GM18861 (cell line): ENCODE measurements around the gene GLTP.
"Not testable (repeated sequence)": the region's sequence is repeated elsewhere in the genome, so short reads cannot be mapped to it uniquely, and the experiment has no call there.

Experiments
- ATAC-seq: cut with Tn5 transposase; IDR thresholded peaks from one replicate; pipeline ENCODE4 v1.9.1; 2021; ENCODE audit not compliant: unreplicated experiment

GLTP gene

DNA sequence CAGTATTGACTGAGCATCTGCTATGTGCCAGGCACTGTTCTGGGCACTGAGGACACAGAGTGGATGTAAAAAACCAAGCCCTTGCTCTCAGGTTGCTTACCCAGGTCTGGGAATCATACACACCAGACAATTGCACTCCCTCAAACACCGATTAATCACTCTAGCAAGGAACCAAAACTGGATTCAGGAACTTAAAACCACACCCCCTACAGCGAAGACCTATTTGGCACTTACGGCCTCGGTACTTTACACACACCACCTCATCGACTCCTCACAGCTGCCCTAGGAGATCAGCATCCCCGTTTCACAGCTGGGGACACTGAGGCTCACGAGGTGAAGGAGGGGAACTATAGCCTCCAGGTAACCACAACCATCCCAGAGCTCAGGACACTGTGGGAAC lies 1.6 kb downstream of the GLTP start:
- ATAC-seq = no peak

GRCh38 chr12:109878247-109878625 lies 2.1 kb downstream of the GLTP start:
- ATAC-seq = no peak

DNA sequence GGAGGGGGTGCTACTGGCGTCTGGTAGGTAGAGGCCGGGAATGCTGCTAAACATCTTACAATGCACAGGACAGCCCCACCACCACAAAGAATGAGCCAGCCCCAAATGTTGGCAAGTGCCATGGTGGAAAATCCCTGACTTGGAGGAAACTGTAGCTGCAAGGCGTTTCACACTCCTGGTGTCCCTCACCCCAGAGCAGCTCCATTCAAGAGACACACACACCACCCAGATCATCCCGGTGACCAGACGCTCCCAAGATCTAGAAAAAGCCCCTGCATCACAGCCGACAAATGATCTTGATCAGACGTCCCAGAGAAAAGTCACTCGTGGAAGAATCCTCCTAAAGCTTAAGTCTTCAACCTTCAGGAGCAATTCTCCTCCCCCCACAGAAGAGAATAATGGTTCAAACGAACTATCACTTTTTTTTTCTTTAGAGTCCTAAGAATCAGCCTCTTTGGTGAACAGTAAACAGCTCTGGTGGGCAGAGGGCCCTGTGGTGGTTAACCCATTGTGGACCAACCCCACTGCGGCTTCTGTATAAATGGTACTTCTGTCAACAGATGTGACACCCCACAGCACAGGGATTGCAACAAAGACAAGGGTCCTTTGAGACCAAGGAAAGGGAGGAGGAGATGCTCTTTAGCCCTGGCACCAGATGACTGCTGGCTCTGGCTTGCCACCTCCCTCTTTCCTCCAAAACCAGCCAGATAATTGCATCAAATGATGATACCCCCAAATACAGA lies 2.7 kb downstream of the GLTP start:
- no peak for ATAC-seq

DNA sequence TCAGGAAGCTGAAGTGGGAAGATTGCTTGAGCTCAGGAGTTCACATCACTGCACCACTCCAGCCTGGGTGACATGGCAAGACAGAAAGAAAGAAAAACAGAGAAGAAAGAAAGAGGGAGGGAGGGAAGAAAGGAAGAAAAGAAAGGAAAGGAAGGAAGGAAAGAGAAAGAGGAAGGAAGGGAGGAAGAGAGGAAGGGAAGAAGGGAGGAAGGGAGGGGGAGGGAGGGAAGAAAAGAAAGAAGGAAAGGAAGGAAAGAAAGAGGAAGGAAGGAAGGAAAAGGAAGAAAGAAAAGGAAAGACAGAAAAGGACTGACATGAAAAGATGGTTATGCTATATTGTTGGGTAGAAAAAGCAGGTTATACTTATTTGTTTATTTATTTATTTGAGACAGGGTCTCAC lies 3.9 kb downstream of the GLTP start:
- no peak for ATAC-seq

- no peak for ATAC-seq
Measured at GRCh38 chr12:109875572-109876131, 4.7 kb downstream of the GLTP start.

DNA sequence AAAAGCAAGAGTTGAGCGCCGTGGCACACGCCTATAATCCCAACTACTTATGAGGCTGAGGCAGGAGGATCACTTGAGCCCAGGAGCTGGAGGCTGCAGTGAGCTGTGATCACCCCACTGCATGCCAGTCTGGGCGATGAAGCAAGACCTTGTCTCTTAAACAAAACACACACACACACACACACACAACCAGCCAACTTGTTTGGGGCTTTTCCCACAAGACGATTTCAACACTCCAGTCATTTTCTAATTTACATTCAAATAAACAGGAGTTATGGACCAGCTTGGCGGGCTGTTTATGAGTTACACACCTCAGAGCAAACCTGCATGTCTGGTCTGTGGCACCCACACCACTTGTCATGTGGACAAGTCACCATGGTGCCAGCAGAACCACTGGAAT lies 6.7 kb downstream of the GLTP start:
- no peak for ATAC-seq

DNA sequence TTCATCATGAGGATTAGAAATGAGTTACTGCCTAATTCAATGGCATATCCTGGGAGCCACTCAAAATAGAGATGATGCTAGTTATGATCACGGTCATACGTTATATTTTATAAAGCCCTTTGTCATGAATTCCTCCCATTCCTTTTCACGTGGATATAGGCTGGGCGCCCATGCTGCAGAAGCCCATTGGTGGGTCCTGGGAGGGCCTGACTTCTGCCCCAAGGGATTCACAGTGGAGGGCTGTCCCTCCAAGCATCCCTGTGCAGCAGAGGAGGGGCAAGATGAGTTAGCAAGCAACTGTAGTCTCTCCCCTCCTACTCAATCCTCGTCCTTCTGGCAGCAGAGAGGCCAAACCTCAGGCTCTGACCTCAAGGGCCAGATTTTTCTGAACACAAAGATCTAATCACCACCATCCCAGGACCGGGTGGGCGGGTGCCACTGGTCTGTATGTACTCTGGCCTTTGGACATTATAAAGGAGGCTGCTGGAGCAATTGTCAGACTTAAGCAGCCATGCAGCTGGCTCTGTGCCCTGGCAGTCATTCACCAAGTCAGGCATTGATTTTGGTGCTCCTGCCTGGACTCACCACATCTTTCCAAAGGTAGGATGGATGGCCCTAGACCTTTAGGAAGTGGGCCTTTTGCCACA lies 8.6 kb downstream of the GLTP start:
- no peak for ATAC-seq

DNA sequence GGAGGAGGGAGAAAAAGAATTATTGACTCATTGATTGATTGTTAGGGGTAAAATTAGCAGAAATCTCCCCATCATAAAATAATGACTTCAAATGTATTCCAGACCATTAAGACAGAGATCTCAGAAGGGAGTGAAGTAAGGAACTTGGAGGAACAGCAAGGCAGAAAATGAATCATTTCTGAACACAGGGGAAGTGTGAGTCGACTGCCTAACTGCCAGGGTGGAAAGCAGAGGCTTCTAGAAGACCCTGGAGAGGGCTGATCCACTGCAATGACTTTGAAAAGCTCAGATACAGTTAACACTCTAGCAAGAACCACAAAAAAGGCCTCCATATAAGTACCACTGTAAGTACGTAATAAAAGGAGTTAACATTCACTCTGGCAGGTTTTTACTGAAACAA lies 9.7 kb downstream of the GLTP start:
- no peak for ATAC-seq

DNA sequence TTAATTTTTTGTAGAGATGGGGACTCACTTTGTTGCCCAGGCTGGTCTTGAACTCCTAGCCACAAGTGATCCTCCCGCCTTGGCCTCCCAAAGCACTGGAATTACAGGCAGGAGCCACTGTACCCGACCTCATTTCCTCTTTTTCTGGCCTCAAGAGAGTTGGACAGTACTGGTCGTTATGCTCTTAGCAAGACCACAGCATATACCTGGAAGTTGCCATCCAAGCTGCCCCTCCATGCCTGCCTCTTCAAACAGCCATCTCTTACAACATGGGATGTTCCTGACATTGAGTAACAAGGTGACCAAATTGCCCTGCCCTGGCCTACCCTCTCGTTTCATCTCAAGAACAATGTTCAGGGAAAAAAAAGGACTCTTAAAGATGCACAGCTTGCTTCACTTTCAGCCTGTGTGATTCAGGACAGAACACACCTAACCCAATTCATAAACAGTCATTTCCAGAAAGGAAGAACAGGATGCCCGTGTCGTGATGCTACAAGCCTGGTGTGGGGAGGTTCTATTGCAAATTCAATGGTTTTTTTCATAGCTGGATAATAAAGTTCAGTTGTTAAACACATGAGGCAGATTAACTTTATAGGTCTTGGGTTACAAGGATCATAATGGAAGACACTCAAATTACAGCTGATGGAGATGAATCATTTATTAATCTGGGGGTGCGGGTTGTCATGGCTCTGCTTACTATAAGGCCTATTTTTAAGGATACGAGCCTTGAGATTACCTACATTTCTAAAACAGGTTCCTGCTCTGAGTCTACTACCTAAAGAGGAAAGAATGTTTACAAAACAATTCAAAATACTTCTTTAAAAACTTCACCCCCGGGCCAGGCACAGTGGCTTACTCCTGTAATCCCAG lies 11.9 kb downstream of the GLTP start:
- ATAC-seq = no peak

DNA sequence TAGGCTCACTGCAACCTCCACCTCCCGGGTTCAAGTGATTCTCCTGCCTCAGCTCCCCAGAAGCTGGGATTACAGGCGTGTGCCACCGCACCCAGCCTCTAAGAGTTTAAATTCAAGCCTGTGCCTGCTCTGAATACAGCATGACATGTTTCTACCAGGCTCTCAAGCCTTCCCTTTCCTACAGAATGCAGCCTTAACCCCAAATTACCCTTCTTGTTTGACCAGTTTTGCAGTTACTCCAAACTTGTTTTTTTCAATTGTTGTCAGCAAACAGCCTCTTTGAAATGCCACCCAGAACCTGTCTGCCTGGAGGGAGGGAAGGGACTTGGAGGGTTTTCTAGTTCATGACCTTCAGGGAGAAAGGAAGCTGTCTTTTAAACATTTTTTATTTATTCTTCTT lies 15.4 kb downstream of the GLTP start:
- ATAC-seq = no peak

DNA sequence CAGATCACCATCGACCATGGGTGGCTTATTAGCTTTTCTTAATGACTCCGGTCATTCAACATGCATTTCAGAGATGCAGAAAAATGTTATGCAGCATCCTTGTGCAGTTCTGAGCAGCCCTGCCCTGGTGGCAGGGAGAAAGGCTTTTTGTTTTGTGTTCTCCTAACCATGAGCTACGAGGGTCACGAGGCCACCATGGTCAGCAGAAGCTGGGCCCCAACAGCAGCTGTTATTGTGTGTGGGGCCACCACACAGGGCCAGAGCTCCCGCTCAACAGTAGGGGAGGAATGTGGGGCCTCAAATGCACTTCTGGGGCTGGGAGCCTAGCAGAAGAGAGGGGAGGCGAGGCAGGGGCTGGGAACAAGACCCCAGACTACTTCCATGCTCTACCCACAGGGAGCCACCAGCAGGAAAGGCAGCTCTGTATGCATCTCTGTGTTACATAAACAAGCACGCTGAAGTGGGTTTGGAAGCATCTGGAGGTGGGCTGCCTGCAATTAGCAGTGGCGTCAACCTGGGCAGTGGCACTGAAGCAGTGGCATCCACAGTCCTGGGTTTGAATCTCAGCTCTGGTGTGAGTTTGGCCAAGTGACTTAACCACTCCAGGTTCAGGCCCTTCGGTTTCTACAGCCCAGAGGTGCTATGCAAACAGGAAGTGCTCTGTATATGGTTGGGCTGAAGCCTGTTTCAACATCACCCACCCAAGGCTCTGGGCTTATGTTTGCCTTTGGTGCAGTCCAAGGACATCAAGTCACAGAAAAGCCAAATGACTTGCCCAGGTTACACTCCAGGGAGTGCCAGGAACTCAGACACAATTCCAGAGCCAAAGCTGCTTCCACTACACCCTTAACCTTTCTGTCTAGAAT lies 16.3 kb downstream of the GLTP start:
- no peak for ATAC-seq

GRCh38 chr12:109862491-109862890 lies 17.9 kb downstream of the GLTP start:
- not testable (repeated sequence) for ATAC-seq

DNA sequence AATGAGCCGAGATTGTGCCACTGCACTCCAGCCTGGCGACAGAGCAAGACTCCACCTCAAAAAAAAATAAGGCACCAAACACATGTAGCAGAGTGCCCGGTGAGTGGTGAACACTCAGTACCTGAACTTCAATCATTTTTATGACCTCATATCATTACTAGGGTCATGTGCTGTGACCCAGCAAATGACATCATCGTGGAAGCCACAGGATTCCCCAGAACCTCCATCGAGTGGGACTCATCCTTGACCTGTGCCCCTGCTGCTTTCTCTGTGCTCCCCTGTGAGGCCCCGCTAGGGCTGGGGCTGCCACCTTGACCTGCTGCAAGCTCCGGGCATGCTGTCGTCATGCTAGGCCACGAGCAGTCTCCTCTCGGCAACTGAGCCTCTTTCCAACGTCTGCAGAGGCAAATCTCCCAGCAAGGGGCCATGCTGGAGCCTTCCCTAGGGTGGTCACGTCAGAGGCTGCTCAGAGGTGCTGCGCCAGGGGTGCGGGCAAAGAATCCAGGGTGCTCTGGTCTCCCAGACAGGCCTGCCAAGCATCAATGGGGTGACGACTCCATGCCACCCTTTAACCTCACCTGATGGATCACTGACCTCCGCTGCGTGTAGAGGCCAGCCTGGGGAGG lies 18.5 kb downstream of the GLTP start:
- no peak for ATAC-seq

GRCh38 chr12:109860977-109861376 lies 19.4 kb downstream of the GLTP start:
- ATAC-seq = no peak

GRCh38 chr12:109858764-109859163 lies 21.6 kb downstream of the GLTP start:
- ATAC-seq = no peak

DNA sequence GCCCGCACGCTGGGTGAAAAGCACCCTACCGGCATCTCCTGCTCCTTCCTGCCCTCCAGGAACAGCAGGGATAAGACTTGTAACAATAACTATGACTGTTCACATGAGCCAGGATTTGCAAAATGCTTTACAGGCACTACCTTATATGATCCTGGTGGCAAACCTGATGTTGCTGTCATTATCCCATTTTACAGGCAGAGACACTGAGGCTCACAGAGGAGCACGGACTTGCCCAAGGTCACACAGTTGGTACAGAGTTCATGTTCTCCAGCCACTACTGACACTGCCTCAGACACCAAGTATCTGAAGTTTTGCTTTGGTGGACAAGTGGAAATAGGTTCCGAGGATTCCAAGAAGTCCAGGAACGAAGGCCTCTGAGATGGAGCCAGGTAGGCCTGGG lies 22.6 kb downstream of the GLTP start:
- ATAC-seq = no peak

DNA sequence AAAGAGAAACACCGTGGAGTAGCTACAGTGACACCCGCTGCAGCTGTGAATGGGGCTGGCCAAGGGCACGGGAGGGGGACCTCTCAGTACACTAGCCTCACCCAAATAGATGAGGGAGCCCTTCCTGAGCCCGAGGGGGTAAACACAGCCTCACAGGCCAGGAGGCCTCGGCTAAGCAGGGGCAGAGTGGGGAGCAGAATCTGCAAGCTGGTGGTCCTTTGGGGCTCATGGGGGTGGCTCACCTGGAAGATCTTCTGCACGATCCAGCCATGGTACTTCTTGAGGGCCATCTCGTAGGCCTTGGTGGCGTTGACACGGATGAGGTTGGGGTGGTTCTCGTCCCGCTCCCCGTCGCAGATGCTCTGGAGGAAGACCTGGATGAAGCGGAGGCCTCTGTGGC lies 25.0 kb downstream of the GLTP start:
- ATAC-seq = no peak

DNA sequence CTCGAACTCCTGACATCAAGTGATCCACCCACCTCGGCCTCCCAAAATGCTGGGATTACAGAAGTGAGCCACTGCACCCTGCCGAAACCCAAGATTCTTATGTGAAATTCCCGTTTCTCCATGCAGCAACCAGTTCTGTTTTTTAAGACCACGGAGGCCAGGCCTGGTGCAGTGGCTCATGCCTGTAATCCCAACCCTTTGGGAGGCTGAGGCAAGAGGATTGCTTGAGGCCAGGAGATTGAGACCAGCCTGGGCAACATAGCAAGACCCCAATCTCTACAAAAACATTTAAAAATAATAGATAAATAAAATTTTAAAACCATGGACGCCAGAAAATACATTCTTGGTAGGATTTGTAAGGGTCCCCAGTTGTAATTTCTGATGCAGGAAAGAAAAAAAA lies 29.8 kb downstream of the GLTP start:
- ATAC-seq = not testable (repeated sequence)

GRCh38 chr12:109847142-109847735 lies 33.1 kb downstream of the GLTP start:
- ATAC-seq = no peak

- ATAC-seq = no peak
Measured at GRCh38 chr12:109845824-109846205, 34.5 kb downstream of the GLTP start.
